PFSK-1 (cell line): ENCODE data around the gene PLA2G4C.

Experiments
- FOXP2 ChIP-seq: optimal IDR thresholded peaks from 2 replicates; pipeline ENCODE3; 2011; ENCODE audit warnings: borderline replicate concordance, control low read depth, inconsistent platforms; ENCODE audit not compliant: insufficient read depth; ENCODE audit errors: extremely low read length, extremely low read depth
- POLR2AphosphoS5 ChIP-seq: IDR thresholded peaks from 2 replicates; pipeline ENCODE4 v1.6.1; 2012; ENCODE audit warnings: low read depth, mild to moderate bottlenecking, control low read depth, low read length, moderate library complexity
- SIN3A ChIP-seq: IDR thresholded peaks from 2 replicates; pipeline ENCODE4 v1.6.1; 2012; ENCODE audit warnings: mild to moderate bottlenecking, low read length, moderate library complexity, borderline replicate concordance; ENCODE audit not compliant: insufficient read depth

DNA sequence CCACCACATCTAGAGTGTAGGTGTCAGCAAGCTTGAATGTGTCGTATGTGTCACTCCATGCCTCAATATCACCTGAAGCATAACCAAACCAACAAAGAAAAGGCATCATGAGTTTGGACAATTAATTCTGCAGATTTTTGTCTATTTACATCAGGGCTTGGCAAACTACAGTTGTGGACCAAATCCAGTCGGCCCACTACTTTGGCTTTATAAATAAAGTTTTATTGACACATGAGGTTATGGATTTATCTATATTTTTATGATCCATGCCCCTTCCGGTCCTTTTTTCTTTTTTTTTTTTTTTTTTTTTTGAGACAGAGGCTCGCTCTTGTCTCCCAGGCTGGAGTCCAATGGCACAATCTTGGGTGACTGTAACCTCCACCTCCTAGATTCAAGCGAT lies 57.5 kb downstream of the PLA2G4C start:
- TF ChIP-seq POLR2AphosphoS5 = no peak
- no peak for TF ChIP-seq SIN3A
- TF ChIP-seq FOXP2 = no peak
